Body of pancreas (tissue), 4 donors: ENCODE results near the gene GTF2IRD1.

ENCODE experiments used
- POLR2A ChIP-seq, 3 donors: fragments of 450-650 bp; IDR thresholded peaks; one replicate each; pipeline ENCODE4 v1.6.1; 2016; ENCODE audit warnings: antibody characterized with exemption in 3 of 3, mild to moderate bottlenecking in 2 of 3
- TF ChIP-seq, protein P1 (sequence below), 7 experiments: fragments of 450-650 bp in 4 of 7; fragments of 200-600 bp in 3 of 7; sonication (generic) in 3 of 7; IDR thresholded peaks; one replicate each; pipeline ENCODE4 v1.5.1; 2016 to 2019; ENCODE audit warnings: antibody characterized with exemption in 7 of 7

DNA sequence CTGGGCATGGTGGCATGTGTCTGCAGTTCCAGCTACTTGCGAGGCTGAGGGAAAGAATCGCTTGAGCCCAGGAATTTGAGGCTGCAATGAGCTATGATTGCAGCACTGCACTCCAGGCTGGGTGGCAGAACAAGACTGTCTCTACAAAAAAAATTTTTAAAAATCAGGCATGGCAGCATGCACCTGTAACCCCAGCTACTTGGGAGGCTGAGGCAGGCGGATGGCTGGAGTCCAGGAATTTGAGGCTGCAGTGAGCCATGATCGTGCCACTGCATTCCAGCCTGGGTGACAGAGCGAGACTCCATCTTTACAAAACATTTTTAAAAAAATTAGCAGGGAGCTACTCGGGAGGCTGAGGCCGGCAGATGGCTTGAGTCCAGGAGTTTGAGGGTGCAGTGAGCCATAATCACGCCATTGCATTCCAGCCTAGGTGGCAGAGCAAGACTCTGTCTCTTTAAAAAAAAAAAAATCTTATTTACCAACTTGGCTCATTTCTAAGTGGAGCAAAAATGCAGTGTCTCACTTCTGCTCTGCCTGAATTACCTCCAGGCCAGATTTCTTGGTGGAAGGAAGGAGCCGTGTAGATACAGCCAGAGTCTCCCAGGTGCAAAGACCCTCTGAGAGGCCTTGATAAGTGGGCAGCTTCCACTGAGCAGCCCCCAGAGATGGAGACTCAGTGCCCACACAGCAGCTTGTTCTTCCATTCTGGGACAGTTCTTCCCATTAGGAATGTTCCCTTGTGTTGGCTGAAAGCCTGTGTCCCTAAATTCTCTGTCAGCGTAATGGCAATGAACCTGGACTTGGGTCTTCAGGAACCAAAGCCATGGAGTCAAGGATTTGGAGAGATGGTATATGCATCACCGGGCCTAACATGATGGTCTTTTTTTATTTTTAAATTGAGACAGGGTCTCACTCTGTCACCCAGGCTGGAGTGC, 30.0 kb downstream of the GTF2IRD1 start:
- TF ChIP-seq, protein P1, sequence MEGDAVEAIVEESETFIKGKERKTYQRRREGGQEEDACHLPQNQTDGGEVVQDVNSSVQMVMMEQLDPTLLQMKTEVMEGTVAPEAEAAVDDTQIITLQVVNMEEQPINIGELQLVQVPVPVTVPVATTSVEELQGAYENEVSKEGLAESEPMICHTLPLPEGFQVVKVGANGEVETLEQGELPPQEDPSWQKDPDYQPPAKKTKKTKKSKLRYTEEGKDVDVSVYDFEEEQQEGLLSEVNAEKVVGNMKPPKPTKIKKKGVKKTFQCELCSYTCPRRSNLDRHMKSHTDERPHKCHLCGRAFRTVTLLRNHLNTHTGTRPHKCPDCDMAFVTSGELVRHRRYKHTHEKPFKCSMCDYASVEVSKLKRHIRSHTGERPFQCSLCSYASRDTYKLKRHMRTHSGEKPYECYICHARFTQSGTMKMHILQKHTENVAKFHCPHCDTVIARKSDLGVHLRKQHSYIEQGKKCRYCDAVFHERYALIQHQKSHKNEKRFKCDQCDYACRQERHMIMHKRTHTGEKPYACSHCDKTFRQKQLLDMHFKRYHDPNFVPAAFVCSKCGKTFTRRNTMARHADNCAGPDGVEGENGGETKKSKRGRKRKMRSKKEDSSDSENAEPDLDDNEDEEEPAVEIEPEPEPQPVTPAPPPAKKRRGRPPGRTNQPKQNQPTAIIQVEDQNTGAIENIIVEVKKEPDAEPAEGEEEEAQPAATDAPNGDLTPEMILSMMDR (IDR thresholded peaks at IDR 0.05): no peak
- no peak for TF ChIP-seq POLR2A (IDR thresholded peaks at IDR 0.05)
